Prostate gland (tissue), 2 donors: ENCODE results near the gene GOLIM4.

Experiments used
- CTCF ChIP-seq, 4 experiments: fragments of 200-600 bp in 2 of 4; fragments of 450-650 bp in 2 of 4; sonication (generic) in 2 of 4; IDR thresholded peaks; 1 replicate in 3 of 4; 2 replicates in 1 of 4; pipeline ENCODE4 v1.5.1; 2016 to 2019; ENCODE audit warnings: antibody characterized with exemption in 4 of 4, mild to moderate bottlenecking in 2 of 4, moderate library complexity in 2 of 4
- POLR2AphosphoS5 ChIP-seq: sonication (generic); formaldehyde crosslinking; IDR thresholded peaks from one replicate; pipeline ENCODE4 v1.6.1; 2017; ENCODE audit warnings: antibody characterized with exemption

- TF ChIP-seq CTCF (IDR thresholded peaks at IDR 0.05) (no peak), POLR2AphosphoS5 (no peak)
Observed at GRCh38 chr3:168097381-168097780, 1.7 kb upstream of the GOLIM4 start.
